HepG2 (cell line): Measurements from ENCODE around the gene RARG. TPM values are rescaled to one million over a fixed set of nuclear protein-coding genes. Genes with fewer than 3 reads are reported as not detected.
A peak's percentile ranks its signal among the peaks of the same experiment; 100 is the strongest.

Experiments
- ARNT2 ChIP-seq: sonication (generic); formaldehyde crosslinking; IDR thresholded peaks from 2 replicates; pipeline ENCODE4 v1.8.0; 2022; ENCODE audit warnings: mild to moderate bottlenecking, low read depth, missing genetic modification reagents, moderate library complexity
- CHD2 ChIP-seq: IDR thresholded peaks from 2 replicates; pipeline ENCODE4 v1.6.1; 2011; ENCODE audit warnings: low read depth, low read length, improper control_type of control experiment
- CSRNP1 ChIP-seq: sonication (generic); formaldehyde crosslinking; IDR thresholded peaks from 2 replicates; pipeline ENCODE4 v1.8.1; 2023; ENCODE audit warnings: mild to moderate bottlenecking, missing genetic modification reagents
- ESRRA ChIP-seq: sonication (generic); formaldehyde crosslinking; IDR thresholded peaks from 2 replicates; pipeline ENCODE4 v1.5.1; 2020; ENCODE audit warnings: mild to moderate bottlenecking, low read depth, missing genetic modification reagents
- HNRNPK ChIP-seq: fragments of 200-400 bp; formaldehyde crosslinking; IDR thresholded peaks from 2 replicates; pipeline ENCODE4 v1.6.1; 2018; ENCODE audit warnings: low read length, low read depth, moderate library complexity, mild to moderate bottlenecking; ENCODE audit not compliant: poor library complexity, severe bottlenecking
- HNRNPL ChIP-seq: fragments of 200-400 bp; formaldehyde crosslinking; IDR thresholded peaks from 2 replicates; pipeline ENCODE4 v1.6.1; 2017; ENCODE audit warnings: mild to moderate bottlenecking, low read depth, low read length
- PHF8 ChIP-seq: sonication (generic); formaldehyde crosslinking; IDR thresholded peaks from 2 replicates; pipeline ENCODE4 v1.5.0; 2020; ENCODE audit warnings: missing genetic modification reagents
- POLR2AphosphoS5 ChIP-seq: IDR thresholded peaks from 2 replicates; pipeline ENCODE4 v1.6.1; 2012; ENCODE audit warnings: low read depth, low read length
- RXRA ChIP-seq: sonication (generic); formaldehyde crosslinking; IDR thresholded peaks from 2 replicates; pipeline ENCODE4 v1.5.1; 2020; ENCODE audit warnings: missing genetic modification reagents
- SIX4 ChIP-seq: sonication (generic); formaldehyde crosslinking; IDR thresholded peaks from 2 replicates; pipeline ENCODE4 v1.4.0; 2020; ENCODE audit warnings: missing genetic modification reagents
- SP5 ChIP-seq: IDR thresholded peaks from 2 replicates; pipeline ENCODE4 v1.6.1; 2016; ENCODE audit warnings: low read depth, borderline replicate concordance
- TCF12 ChIP-seq, 2 experiments: fragments of 450-650 bp in 1 of 2; sonication (generic) in 1 of 2; formaldehyde crosslinking in 1 of 2; IDR thresholded peaks; 2 replicates each; pipeline versions ENCODE4 v1.6.1 to v1.8.0; 2017 to 2022; ENCODE audit warnings: antibody characterized with exemption in 1 of 2, mild to moderate bottlenecking in 1 of 2, missing genetic modification reagents in 1 of 2, moderate library complexity in 1 of 2
- TCF7 ChIP-seq: sonication (generic); IDR thresholded peaks from 2 replicates; pipeline ENCODE4 v1.6.1; 2016; ENCODE audit warnings: antibody characterized with exemption, low read depth
- THAP11 ChIP-seq: IDR thresholded peaks from 2 replicates; pipeline ENCODE4 v1.6.1; 2016; ENCODE audit warnings: missing biosample characterization, missing genetic modification reagents
- THRA ChIP-seq: sonication (generic); formaldehyde crosslinking; IDR thresholded peaks from 2 replicates; pipeline ENCODE4 v1.4.0; 2020; ENCODE audit warnings: missing genetic modification reagents, borderline replicate concordance
- XRCC5 ChIP-seq: fragments of 200-400 bp; formaldehyde crosslinking; optimal IDR thresholded peaks from 2 replicates; pipeline ENCODE3; 2017; ENCODE audit warnings: mild to moderate bottlenecking, low read length
- ZNF331 ChIP-seq: sonication (generic); formaldehyde crosslinking; IDR thresholded peaks from 2 replicates; pipeline ENCODE4 v1.4.0; 2020; ENCODE audit warnings: missing genetic modification reagents
- ZNF577 ChIP-seq: sonication (generic); formaldehyde crosslinking; IDR thresholded peaks from 2 replicates; pipeline ENCODE4 v1.4.0; 2020; ENCODE audit warnings: mild to moderate bottlenecking, low read depth, missing genetic modification reagents, borderline replicate concordance
- ZNF737 ChIP-seq: sonication (generic); formaldehyde crosslinking; IDR thresholded peaks from 2 replicates; pipeline ENCODE4 v1.5.0; 2020; ENCODE audit warnings: missing genetic modification reagents, mild to moderate bottlenecking, borderline replicate concordance
- ZNF772 ChIP-seq: sonication (generic); formaldehyde crosslinking; IDR thresholded peaks from 2 replicates; pipeline ENCODE4 v1.5.0; 2020; ENCODE audit warnings: mild to moderate bottlenecking, missing genetic modification reagents
- ZNF782 ChIP-seq: sonication (generic); formaldehyde crosslinking; IDR thresholded peaks from 2 replicates; pipeline ENCODE4 v1.4.0; 2020; ENCODE audit warnings: missing genetic modification reagents, mild to moderate bottlenecking, borderline replicate concordance
- polyA plus RNA-seq, 8 experiments: library from polyadenylated mRNA; depleted of rRNA in 3 of 8; stranded (reverse) in 7 of 8; unstranded in 1 of 8; fragments of >200 nt; fragmentation: Illumina TruSeq in 4 of 8; extraction: Trizol in 4 of 8; gene quantifications; 2 replicates each; pipeline versions ENCODE4 v1.2.1 to v1.2.3, GENCODE V29; 2011 to 2016; ENCODE audit warnings: low read depth in 4 of 8, missing spikeins in 1 of 8, mixed read lengths in 1 of 8; ENCODE audit not compliant: insufficient read depth in 1 of 8
- total RNA-seq, 5 experiments: library from RNA; depleted of rRNA; stranded (reverse); fragments of >200 nt; fragmentation: Illumina TruSeq; extraction: Trizol; gene quantifications; 2 replicates each; pipeline ENCODE4 v1.2.3, GENCODE V29; 2016; ENCODE audit warnings: low read depth in 1 of 5
- TF ChIP-seq, protein P1 (sequence below): sonication (generic); formaldehyde crosslinking; IDR thresholded peaks from 2 replicates; pipeline ENCODE4 v1.5.0; 2020; ENCODE audit warnings: missing genetic modification reagents
- TF ChIP-seq, protein P2 (sequence below), 2 experiments: fragments of 450-650 bp in 1 of 2; sonication (generic) in 1 of 2; formaldehyde crosslinking; IDR thresholded peaks; 2 replicates each; pipeline versions ENCODE4 v1.5.0 to v1.8.0; 2020 to 2022; ENCODE audit warnings: mild to moderate bottlenecking in 1 of 2, missing genetic modification reagents in 1 of 2

The RARG gene
- total and polyA plus RNA-seq, 2 of the 13 experiments (the other 11 are each of a cell fraction or from before 2014, with no cell fraction given): 0.77 to 1.5 TPM

- TF ChIP-seq HNRNPK (peak; percentile 98), ZNF737 (CRISPR knock-in tag) (no peak; the same call in 1 of the 2 replicates), ARNT2 (peak; percentile 24; the same call in 1 of the 2 replicates), SIX4 (CRISPR knock-in tag) (peak; percentile 18; the same call in 1 of the 2 replicates), HNRNPL (peak; percentile 63; the same call in 1 of the 2 replicates), RXRA (CRISPR knock-in tag) (peak; percentile 70; the same call in 1 of the 2 replicates), ZNF772 (CRISPR knock-in tag) (peak; percentile 47), ESRRA (CRISPR knock-in tag) (peak; percentile 39; the same call in 1 of the 2 replicates), POLR2AphosphoS5 (peak; percentile 64), THAP11 (CRISPR knock-in tag) (peak; percentile 93), XRCC5 (peak; percentile 39), ZNF577 (peak; percentile 50; the same call in 1 of the 2 replicates), THRA (peak; percentile 73), TCF7 (no peak), CHD2 (peak; percentile 67), ZNF331 (peak; percentile 76), PHF8 (CRISPR knock-in tag) (peak; percentile 80), TCF12 (IDR thresholded peaks at IDR 0.05) (no peak), TCF12 (CRISPR knock-in tag; IDR thresholded peaks at IDR 0.05) (peak; percentile 23; the same call in 1 of the 2 replicates), SP5 (peak; percentile 74; the same call in 1 of the 2 replicates), CSRNP1 (CRISPR knock-in tag) (peak; percentile 74; the same call in 1 of the 2 replicates), ZNF782 (0 out of 2 replicates have a peak, but pooled peaks have one; percentile 40)
- TF ChIP-seq, protein P1, sequence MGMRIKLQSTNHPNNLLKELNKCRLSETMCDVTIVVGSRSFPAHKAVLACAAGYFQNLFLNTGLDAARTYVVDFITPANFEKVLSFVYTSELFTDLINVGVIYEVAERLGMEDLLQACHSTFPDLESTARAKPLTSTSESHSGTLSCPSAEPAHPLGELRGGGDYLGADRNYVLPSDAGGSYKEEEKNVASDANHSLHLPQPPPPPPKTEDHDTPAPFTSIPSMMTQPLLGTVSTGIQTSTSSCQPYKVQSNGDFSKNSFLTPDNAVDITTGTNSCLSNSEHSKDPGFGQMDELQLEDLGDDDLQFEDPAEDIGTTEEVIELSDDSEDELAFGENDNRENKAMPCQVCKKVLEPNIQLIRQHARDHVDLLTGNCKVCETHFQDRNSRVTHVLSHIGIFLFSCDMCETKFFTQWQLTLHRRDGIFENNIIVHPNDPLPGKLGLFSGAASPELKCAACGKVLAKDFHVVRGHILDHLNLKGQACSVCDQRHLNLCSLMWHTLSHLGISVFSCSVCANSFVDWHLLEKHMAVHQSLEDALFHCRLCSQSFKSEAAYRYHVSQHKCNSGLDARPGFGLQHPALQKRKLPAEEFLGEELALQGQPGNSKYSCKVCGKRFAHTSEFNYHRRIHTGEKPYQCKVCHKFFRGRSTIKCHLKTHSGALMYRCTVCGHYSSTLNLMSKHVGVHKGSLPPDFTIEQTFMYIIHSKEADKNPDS: 0 out of 2 replicates have a peak, but pooled peaks have one; percentile 6
- TF ChIP-seq, protein P2, sequence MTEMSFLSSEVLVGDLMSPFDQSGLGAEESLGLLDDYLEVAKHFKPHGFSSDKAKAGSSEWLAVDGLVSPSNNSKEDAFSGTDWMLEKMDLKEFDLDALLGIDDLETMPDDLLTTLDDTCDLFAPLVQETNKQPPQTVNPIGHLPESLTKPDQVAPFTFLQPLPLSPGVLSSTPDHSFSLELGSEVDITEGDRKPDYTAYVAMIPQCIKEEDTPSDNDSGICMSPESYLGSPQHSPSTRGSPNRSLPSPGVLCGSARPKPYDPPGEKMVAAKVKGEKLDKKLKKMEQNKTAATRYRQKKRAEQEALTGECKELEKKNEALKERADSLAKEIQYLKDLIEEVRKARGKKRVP (CRISPR knock-in tag; IDR thresholded peaks at IDR 0.05): peak in 1 of 2 experiments; percentile 53; a peak in 2 of 4 replicates
Measured at GRCh38 chr12:53180220-53180930, 51.6 kb downstream of the RARG start, which contains the start of the genes CSAD and ZNF740 (continued).
